AG09309 (cell line): ENCODE data around the gene RELCH.

ENCODE experiments used
- DNase-seq: peaks from one replicate; pipeline ENCODE4 v3.0.0-alpha.2; 2010; ENCODE audit warnings: low read depth
- H3K4me3 ChIP-seq: 2 replicates; pipeline ENCODE4 v1.5.1; 2011; ENCODE audit warnings: mild to moderate bottlenecking, low read depth, low read length, moderate library complexity; ENCODE audit not compliant: control insufficient read depth
- CTCF ChIP-seq: IDR thresholded peaks from 2 replicates; pipeline ENCODE4 v1.5.1; 2011; ENCODE audit warnings: mild to moderate bottlenecking, low read depth, low read length, inconsistent platforms; ENCODE audit not compliant: insufficient read depth, control insufficient read depth; ENCODE audit errors: missing control alignments

Gene RELCH

GRCh38 chr18:62323483-62324180 is 136.6 kb downstream of the RELCH start:
- no peak overlapping the region for H3K4me3 ChIP-seq
- no peak for DNase-seq

GRCh38 chr18:62324181-62324828 is 137.2 kb downstream of the RELCH start:
- no peak overlapping the region for H3K4me3 ChIP-seq
- no peak for DNase-seq

More at GRCh38 chr18:62323483-62324180, 136.6 kb downstream of the RELCH start:
- TF ChIP-seq CTCF, result no peak

GRCh38 chr18:62324917-62325805 is 138.1 kb downstream of the RELCH start, which contains the start of gene TNFRSF11A:
Gene TNFRSF11A, plus strand, starts transcription at chr18:62325310. Its CDS starts 43 bp downstream, at chr18:62325353.
- peak; percentile 9 for TF ChIP-seq CTCF
- no peak for DNase-seq
- peak within 1 kb of the TSS; percentile 36 for H3K4me3 ChIP-seq

More at GRCh38 chr18:62324181-62324828, 137.2 kb downstream of the RELCH start:
- no peak for TF ChIP-seq CTCF

GRCh38 chr18:62325806-62326645 is 139.0 kb downstream of the RELCH start:
- H3K4me3 ChIP-seq, result peak overlapping the region; percentile 36
- TF ChIP-seq CTCF, result no peak
- no peak for DNase-seq

GRCh38 chr18:62326646-62327348 is 139.7 kb downstream of the RELCH start:
- no peak overlapping the region for H3K4me3 ChIP-seq
- no peak for TF ChIP-seq CTCF
- no peak for DNase-seq
